ENCODE data around the gene SLC4A1AP. TPM values are rescaled to one million over a fixed set of nuclear protein-coding genes. Genes with fewer than 3 reads are reported as not detected.
A peak's percentile ranks its signal among the peaks of the same experiment; 100 is the strongest.

The SLC4A1AP gene
- total and polyA plus RNA-seq, 2 of the 13 experiments (the other 11 are each of a cell fraction or from before 2014, with no cell fraction given) = 15.3 to 44.6 TPM

GRCh38 chr2:27724905-27725701 lies 61.4 kb downstream of the SLC4A1AP start (continued):
- TF ChIP-seq ZFP36L1 (CRISPR knock-in tag; IDR thresholded peaks at IDR 0.05) (no peak), KMT2A (CRISPR knock-in tag; IDR thresholded peaks at IDR 0.05) (no peak), RORA (CRISPR knock-in tag; IDR thresholded peaks at IDR 0.05) (no peak), ZBTB26 (CRISPR knock-in tag; IDR thresholded peaks at IDR 0.05; ENCODE audit: borderline replicate concordance) (0 out of 2 replicates have a peak, but pooled peaks have one; percentile 41), NR2C2 (CRISPR knock-in tag; IDR thresholded peaks at IDR 0.05; ENCODE audit: borderline replicate concordance) (peak; percentile 53; the same call in 1 of the 2 replicates), SP5 (CRISPR knock-in tag; IDR thresholded peaks at IDR 0.05; ENCODE audit: borderline replicate concordance, low read depth) (peak; percentile 57), SRF (IDR thresholded peaks at IDR 0.05; ENCODE audit: low read depth, low read length) (no peak), ZSCAN30 (CRISPR knock-in tag; IDR thresholded peaks at IDR 0.05) (no peak), CBX5 (CRISPR knock-in tag; IDR thresholded peaks at IDR 0.05; ENCODE audit: borderline replicate concordance) (peak; percentile 76; the same call in 1 of the 2 replicates), NR2F6 (IDR thresholded peaks at IDR 0.05) (no peak), NR2F6 (CRISPR knock-in tag; IDR thresholded peaks at IDR 0.05) (peak; percentile 53; the same call in 1 of the 2 replicates), XBP1 (CRISPR knock-in tag; IDR thresholded peaks at IDR 0.05) (no peak), TBX2 (CRISPR knock-in tag; IDR thresholded peaks at IDR 0.05; ENCODE audit: borderline replicate concordance) (peak; percentile 80), FOSL1 (CRISPR knock-in tag; IDR thresholded peaks at IDR 0.05; ENCODE audit: borderline replicate concordance) (no peak)
- TF ChIP-seq, protein P1, sequence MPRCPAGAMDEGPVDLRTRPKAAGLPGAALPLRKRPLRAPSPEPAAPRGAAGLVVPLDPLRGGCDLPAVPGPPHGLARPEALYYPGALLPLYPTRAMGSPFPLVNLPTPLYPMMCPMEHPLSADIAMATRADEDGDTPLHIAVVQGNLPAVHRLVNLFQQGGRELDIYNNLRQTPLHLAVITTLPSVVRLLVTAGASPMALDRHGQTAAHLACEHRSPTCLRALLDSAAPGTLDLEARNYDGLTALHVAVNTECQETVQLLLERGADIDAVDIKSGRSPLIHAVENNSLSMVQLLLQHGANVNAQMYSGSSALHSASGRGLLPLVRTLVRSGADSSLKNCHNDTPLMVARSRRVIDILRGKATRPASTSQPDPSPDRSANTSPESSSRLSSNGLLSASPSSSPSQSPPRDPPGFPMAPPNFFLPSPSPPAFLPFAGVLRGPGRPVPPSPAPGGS (CRISPR knock-in tag; IDR thresholded peaks at IDR 0.05) = 0 out of 2 replicates have a peak, but pooled peaks have one; percentile 32
- TF ChIP-seq, protein P2, sequence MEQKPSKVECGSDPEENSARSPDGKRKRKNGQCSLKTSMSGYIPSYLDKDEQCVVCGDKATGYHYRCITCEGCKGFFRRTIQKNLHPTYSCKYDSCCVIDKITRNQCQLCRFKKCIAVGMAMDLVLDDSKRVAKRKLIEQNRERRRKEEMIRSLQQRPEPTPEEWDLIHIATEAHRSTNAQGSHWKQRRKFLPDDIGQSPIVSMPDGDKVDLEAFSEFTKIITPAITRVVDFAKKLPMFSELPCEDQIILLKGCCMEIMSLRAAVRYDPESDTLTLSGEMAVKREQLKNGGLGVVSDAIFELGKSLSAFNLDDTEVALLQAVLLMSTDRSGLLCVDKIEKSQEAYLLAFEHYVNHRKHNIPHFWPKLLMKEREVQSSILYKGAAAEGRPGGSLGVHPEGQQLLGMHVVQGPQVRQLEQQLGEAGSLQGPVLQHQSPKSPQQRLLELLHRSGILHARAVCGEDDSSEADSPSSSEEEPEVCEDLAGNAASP (CRISPR knock-in tag; IDR thresholded peaks at IDR 0.05; ENCODE audit: borderline replicate concordance) = 0 out of 2 replicates have a peak, but pooled peaks have one; percentile 34
- TF ChIP-seq, protein P3, sequence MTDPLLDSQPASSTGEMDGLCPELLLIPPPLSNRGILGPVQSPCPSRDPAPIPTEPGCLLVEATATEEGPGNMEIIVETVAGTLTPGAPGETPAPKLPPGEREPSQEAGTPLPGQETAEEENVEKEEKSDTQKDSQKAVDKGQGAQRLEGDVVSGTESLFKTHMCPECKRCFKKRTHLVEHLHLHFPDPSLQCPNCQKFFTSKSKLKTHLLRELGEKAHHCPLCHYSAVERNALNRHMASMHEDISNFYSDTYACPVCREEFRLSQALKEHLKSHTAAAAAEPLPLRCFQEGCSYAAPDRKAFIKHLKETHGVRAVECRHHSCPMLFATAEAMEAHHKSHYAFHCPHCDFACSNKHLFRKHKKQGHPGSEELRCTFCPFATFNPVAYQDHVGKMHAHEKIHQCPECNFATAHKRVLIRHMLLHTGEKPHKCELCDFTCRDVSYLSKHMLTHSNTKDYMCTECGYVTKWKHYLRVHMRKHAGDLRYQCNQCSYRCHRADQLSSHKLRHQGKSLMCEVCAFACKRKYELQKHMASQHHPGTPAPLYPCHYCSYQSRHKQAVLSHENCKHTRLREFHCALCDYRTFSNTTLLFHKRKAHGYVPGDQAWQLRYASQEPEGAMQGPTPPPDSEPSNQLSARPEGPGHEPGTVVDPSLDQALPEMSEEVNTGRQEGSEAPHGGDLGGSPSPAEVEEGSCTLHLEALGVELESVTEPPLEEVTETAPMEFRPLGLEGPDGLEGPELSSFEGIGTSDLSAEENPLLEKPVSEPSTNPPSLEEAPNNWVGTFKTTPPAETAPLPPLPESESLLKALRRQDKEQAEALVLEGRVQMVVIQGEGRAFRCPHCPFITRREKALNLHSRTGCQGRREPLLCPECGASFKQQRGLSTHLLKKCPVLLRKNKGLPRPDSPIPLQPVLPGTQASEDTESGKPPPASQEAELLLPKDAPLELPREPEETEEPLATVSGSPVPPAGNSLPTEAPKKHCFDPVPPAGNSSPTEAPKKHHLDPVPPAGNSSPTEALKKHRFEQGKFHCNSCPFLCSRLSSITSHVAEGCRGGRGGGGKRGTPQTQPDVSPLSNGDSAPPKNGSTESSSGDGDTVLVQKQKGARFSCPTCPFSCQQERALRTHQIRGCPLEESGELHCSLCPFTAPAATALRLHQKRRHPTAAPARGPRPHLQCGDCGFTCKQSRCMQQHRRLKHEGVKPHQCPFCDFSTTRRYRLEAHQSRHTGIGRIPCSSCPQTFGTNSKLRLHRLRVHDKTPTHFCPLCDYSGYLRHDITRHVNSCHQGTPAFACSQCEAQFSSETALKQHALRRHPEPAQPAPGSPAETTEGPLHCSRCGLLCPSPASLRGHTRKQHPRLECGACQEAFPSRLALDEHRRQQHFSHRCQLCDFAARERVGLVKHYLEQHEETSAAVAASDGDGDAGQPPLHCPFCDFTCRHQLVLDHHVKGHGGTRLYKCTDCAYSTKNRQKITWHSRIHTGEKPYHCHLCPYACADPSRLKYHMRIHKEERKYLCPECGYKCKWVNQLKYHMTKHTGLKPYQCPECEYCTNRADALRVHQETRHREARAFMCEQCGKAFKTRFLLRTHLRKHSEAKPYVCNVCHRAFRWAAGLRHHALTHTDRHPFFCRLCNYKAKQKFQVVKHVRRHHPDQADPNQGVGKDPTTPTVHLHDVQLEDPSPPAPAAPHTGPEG (CRISPR knock-in tag; IDR thresholded peaks at IDR 0.05) = no peak

Data from HepG2 (cell line).